HL-60 (cell line): Measurements from ENCODE around the gene TPRA1.

ENCODE experiments used
- DNase-seq, 2 experiments: peaks; one replicate each; pipeline ENCODE4 v3.0.0-alpha.2; 2010 to 2020; ENCODE audit warnings: low read depth in 1 of 2, low spot score in 1 of 2
- H3K27ac ChIP-seq: fragments of 250-450 bp; sonication (Bioruptor Pico); replicated peaks from 2 replicates; pipeline ENCODE4 v1.5.1; 2020; ENCODE audit warnings: mild to moderate bottlenecking, moderate library complexity
- H3K27me3 ChIP-seq: fragments of 250-450 bp; sonication (Bioruptor Pico); 2 replicates; pipeline ENCODE4 v1.5.1; 2021; ENCODE audit warnings: mild to moderate bottlenecking, moderate library complexity; ENCODE audit not compliant: insufficient read depth, poor library complexity, severe bottlenecking
- H3K4me3 ChIP-seq: replicated peaks from 2 replicates; pipeline ENCODE4 v1.5.1; 2011; ENCODE audit warnings: mild to moderate bottlenecking, control low read depth, low read length; ENCODE audit not compliant: insufficient read depth
- CTCF ChIP-seq: IDR thresholded peaks from one replicate; pipeline ENCODE4 v1.5.1; 2011; ENCODE audit warnings: low read length, control low read depth, inconsistent platforms; ENCODE audit not compliant: insufficient read depth
- GABPA ChIP-seq: IDR thresholded peaks from 2 replicates; pipeline ENCODE4 v1.6.1; 2012; ENCODE audit warnings: low read depth
- POLR2AphosphoS5 ChIP-seq: IDR thresholded peaks from 2 replicates; pipeline ENCODE4 v1.6.1; 2012; ENCODE audit warnings: low read depth
- REST ChIP-seq: IDR thresholded peaks from 2 replicates; pipeline ENCODE4 v1.6.1; 2012; ENCODE audit warnings: low read depth; ENCODE audit not compliant: insufficient replicate concordance
- SPI1 ChIP-seq: IDR thresholded peaks from 2 replicates; pipeline ENCODE4 v1.6.1; 2012; ENCODE audit warnings: low read depth, mild to moderate bottlenecking, borderline replicate concordance

TPRA1 gene

GRCh38 chr3:127628788-127629466 lies 38.4 kb upstream of the TPRA1 start, which contains the start of gene PODXL2:
Gene PODXL2, plus strand, starts transcription at chr3:127629185. Its CDS starts 35 bp downstream, at chr3:127629220.
- Histone ChIP-seq H3K4me3 (peak within 1 kb of the TSS; percentile 67), H3K27ac (peak within 1 kb of the TSS; percentile 26), H3K27me3 (peaks cover 7% of the 10 kb centered on the region)
- DNase-seq = peak in 1 of 2 experiments; percentile 30
- TF ChIP-seq REST (peak; percentile 91), CTCF (no peak)

GRCh38 chr3:127628426-127628787 lies 37.9 kb upstream of the TPRA1 start:
- no peak for DNase-seq
- TF ChIP-seq REST = no peak
- TF ChIP-seq GABPA = no peak
- TF ChIP-seq SPI1 = no peak
- no peak for TF ChIP-seq CTCF
- no peak for TF ChIP-seq POLR2AphosphoS5
- H3K27ac ChIP-seq = no peak overlapping the region
- peaks cover 7% of the 10 kb centered on the region for H3K27me3 ChIP-seq
- H3K4me3 ChIP-seq = no peak overlapping the region

- Histone ChIP-seq H3K27ac (no peak overlapping the region), H3K27me3 (peaks cover 7% of the 10 kb centered on the region), H3K4me3 (no peak overlapping the region)
- no peak for DNase-seq
- no peak for TF ChIP-seq REST
- TF ChIP-seq POLR2AphosphoS5 = no peak
- no peak for TF ChIP-seq SPI1
- no peak for TF ChIP-seq CTCF
- no peak for TF ChIP-seq GABPA
Measured at GRCh38 chr3:127625821-127626220, 35.3 kb upstream of the TPRA1 start.
